ENCODE measurements around the gene MMUT.
A peak's percentile ranks its signal among the peaks of the same experiment; 100 is the strongest.
"Not testable (repeated sequence)": the region's sequence is repeated elsewhere in the genome, so short reads cannot be mapped to it uniquely, and the experiment has no call there.

Gene MMUT

GRCh38 chr6:49462927-49463611, at the start of gene MMUT, which contains the start of gene CENPQ:
MMUT (minus strand) TSS chr6:49463253; CDS start chr6:49459466, 3,787 bp downstream.
CENPQ (plus strand) TSS chr6:49463370; CDS start chr6:49470177, 6,807 bp downstream.
- H3K4me3 ChIP-seq (ENCODE audit: low read depth, low read length) = peak within 1 kb of the TSS; percentile 97

DNA sequence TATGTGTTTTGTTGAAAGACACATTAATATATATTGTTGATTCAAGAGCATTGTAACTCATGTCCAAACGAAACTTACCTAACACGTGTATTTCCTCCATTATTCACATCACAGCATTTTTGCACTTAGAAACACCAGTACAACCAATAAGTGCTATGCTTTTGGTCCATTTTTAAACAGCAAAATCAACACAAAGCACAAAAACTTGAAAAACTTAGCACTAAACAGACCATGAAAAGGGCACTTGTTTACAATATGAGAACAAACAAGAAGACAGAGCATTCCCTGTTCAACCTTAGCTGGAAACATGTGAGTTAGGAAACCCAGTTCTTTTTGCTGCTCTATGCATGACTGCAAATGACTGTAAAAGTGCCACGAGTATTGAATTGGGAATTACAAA, 46.3 kb upstream of the MMUT start:
- no peak overlapping the region for H3K4me3 ChIP-seq (ENCODE audit: low read depth, low read length)

- no peak overlapping the region for H3K4me3 ChIP-seq (ENCODE audit: low read depth, low read length)
These were observed 43.6 kb upstream of the MMUT start for GRCh38 chr6:49506569-49507111.

DNA sequence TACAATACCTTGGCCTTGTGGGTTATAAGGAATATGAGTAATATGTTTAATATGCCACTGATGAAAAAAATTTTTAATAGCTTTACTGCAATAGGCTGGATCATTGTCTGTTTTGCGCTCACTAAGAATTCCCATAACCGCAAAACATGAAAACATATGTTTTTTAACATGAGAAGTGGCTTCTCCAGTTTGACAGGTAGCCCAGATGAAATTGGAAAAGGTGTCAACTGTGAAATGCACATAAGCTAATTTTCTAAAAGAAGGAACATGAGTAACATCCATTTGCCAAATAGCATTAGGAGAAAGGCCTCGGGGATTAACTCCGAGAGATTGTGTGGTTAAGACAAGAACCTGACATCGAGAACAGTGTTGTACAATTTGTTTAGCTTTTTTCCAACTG, 41.6 kb upstream of the MMUT start:
- no peak overlapping the region for H3K4me3 ChIP-seq (ENCODE audit: low read depth, low read length)

DNA sequence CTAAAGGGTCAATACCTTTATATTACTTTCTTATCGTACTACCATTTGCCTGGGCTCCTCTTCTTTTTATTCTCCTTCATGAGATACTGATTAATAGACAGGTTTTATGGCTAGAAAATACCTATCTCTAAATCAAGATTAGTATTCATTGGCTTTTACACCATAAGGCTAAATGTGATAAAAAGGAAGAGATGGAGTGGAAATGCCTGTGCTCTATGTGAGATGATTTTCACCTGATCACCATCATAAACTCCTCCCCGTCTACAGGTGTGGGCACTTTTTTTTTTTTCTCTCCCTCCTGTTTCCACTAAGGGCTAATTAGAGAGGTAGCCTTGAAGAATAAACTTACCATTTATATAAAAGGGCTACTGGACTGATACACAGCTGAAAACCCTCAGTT, 36.6 kb upstream of the MMUT start, which contains the start of gene GLYATL3:
Gene GLYATL3, plus strand, starts transcription at position 301 of the 400 bp plus-strand sequence. CDS start 12,068 bp downstream, outside the sequence.
- no peak within 1 kb of the TSS for H3K4me3 ChIP-seq (ENCODE audit: low read depth, low read length)

GRCh38 chr6:49499126-49499525, 36.1 kb upstream of the MMUT start:
- no peak overlapping the region for H3K4me3 ChIP-seq (ENCODE audit: low read depth, low read length)

- no peak overlapping the region for H3K4me3 ChIP-seq (ENCODE audit: low read depth, low read length)
These were observed 34.3 kb upstream of the MMUT start for GRCh38 chr6:49497304-49497703.

DNA sequence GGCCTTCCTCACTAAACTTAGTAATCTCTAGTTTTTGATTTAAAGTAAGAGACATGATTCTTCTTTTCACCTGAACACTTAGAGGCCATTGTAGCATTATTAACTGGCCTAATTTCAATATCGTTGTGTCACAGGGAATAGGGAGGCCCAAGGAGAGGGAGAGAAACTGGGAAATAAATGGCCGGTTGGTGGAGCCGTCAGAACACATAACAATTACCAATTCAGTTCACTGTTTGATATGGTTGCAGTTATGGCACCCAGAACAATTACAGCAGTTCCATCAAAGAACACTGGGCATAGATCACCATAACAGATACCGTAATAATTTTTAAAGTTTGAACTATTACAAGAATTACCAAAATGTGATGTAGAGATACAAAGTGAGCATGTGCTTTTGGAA, 27.6 kb upstream of the MMUT start:
- H3K4me3 ChIP-seq (ENCODE audit: low read depth, low read length) = no peak overlapping the region

- not testable (repeated sequence) for H3K4me3 ChIP-seq (ENCODE audit: low read depth, low read length)
These were observed 20.3 kb upstream of the MMUT start for GRCh38 chr6:49483380-49483779.

DNA sequence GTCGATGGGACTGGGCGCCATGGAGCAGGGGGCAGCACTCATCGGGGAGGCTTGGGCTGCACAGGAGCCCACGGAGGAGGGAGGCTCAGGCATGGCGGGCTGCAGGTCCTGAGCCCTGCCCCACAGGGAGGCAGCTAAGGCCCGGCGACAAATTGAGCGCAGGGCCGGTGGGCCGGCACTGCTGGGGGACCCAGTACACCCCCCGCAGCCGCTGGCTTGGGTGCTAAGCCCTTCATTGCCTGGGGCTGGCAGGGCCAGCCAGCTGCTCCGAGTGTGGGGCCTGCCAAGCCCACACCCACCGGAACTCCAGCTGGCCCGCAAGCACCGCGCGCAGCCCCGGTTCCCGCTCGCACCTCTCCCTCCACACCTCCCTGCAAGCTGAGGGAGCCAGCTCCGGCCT, 18.8 kb upstream of the MMUT start:
- H3K4me3 ChIP-seq (ENCODE audit: low read depth, low read length) = not testable (repeated sequence)

DNA sequence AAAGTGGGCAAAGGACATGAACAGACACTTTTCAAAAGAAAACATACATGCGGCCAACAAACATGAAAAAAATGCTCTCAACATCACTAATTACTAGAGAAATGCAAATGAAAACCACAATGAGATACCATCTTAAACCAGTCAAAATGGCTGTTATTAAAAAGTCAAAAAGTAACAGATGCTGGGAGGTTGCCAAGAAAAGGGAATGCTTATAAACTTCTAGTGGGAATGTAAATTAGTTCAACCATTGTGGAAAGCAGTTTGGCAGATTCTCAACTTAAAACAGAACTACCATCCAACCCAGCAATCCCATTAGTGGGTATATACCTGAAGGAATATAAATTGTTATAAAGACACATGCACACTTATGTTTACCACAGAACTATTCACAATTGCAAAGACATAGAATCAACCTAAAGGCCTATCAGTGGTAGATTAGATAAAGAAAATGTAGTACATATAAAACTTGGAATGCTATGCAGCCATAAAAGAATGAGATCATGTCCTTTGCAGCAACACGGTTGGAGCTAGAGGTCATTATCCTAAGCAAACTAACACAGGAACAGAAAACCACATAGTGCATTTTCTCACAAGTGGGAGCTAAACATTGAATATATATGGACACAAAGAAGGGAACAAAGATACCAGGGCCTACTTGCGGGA, 16.4 kb upstream of the MMUT start:
- no peak overlapping the region for H3K4me3 ChIP-seq (ENCODE audit: low read depth, low read length)

DNA sequence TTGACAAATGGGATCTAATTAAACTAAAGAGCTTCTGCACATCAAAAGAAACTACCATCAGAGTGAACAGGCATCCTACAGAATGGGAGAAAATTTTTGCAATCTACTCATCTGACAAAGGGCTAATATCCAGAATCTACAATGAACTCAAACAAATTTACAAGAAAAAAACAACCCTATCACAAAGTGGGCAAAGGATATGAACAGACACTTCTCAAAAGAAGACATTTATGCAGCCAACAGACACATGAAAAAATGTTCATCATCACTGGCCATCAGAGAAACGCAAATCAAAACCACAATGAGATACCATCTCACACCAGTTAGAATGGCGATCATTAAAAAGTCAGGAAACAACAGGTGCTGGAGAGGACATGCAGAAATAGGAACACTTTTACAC, 13.5 kb upstream of the MMUT start:
- not testable (repeated sequence) for H3K4me3 ChIP-seq (ENCODE audit: low read depth, low read length)

GRCh38 chr6:49468042-49468441, 5.0 kb upstream of the MMUT start:
- no peak overlapping the region for H3K4me3 ChIP-seq (ENCODE audit: low read depth, low read length)

- H3K4me3 ChIP-seq (ENCODE audit: low read depth, low read length) = no peak overlapping the region
These were observed 1.6 kb upstream of the MMUT start for GRCh38 chr6:49464691-49465090.

- H3K4me3 ChIP-seq (ENCODE audit: low read depth, low read length) = peak overlapping the region; percentile 97
These were observed 537 bp upstream of the MMUT start for GRCh38 chr6:49463612-49463967.

DNA sequence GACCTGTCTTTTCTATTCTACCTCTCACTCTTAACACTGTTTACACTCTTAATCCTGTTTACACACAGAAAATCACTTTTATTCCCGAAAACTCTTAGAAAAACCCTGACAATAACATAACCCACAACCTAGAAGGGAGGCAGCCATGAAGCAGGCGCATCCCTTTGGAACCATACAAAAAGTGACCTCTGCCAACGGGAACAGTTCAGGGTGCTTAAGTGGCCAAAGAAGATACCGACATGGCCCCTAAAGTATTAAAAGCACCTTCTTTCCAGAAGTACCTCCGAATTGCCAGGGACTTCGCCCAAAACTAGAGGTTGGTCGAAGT, 490 bp downstream of the MMUT start:
- peak overlapping the region; percentile 97 for H3K4me3 ChIP-seq (ENCODE audit: low read depth, low read length)

DNA sequence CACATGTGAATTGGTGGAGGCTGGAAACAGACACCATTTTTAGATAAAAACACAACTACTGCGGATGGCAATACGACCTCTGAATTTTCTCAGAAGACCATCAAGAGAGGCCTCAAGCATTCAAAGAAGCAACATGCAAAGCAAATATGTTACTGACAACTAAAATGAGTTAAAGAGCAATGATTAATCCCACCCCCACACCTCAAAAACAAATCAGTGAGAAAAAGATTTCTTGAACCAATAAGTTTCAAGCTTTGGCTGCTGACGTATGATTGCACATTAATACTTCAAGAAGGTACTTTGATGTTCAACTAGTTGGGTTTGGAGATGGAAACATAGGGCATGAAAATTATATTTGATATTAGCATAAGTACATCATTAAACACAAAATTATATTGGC, 982 bp downstream of the MMUT start:
- peak overlapping the region; percentile 97 for H3K4me3 ChIP-seq (ENCODE audit: low read depth, low read length)

GRCh38 chr6:49457771-49458170, 5.3 kb downstream of the MMUT start:
- no peak overlapping the region for H3K4me3 ChIP-seq (ENCODE audit: low read depth, low read length)

DNA sequence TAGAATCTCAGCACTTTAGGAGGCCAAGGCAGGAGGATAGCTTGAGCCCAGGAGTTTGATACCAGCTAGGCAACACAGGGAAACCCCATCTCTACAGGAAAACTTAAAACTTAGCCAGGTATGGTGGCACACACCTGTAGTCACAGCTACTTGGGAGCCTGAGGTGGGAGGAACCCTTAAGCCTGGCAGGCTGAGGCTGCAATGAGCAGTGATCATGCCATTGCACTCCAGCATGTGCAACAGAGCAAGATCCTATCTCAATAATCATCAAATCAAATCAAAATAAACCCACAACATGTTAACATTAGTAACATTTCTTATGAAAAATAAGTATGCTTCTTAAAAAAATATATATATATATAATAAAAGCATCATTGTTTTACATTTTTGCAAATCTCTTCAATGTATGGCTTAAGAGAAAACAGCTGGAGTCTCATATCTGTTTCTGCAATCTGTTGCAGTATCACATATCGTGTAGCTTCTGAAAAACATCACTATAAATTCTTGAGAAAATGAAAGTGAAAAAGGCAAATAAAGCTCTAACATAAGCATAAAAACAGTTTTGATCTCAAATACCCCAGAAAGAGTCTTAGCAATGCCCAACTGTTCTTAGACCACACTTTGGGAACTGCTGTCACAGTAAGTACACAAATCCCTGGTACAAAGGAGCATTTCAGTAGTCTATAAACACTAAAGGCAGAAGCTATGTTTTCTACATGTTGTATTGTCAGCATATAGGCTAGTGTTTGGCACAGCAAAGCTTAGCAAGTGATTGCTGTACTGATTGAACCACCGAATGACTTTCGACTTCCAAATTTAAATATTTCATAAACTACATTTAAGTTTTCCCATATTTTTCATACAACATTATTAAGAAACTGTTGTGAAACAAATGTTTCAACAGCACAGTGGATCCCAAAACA, 8.0 kb downstream of the MMUT start:
- H3K4me3 ChIP-seq (ENCODE audit: low read depth, low read length) = no peak overlapping the region

- no peak overlapping the region for H3K4me3 ChIP-seq (ENCODE audit: low read depth, low read length)
These were observed 9.8 kb downstream of the MMUT start for GRCh38 chr6:49453221-49453620.

- no peak overlapping the region for H3K4me3 ChIP-seq (ENCODE audit: low read depth, low read length)
These were observed 32.2 kb downstream of the MMUT start for GRCh38 chr6:49430866-49431265.
